Activated naive CD8-positive, alpha-beta T cell treated with anti-CD3 and anti-CD28 coated beads, Interleukin-2, amount 50 U/mL, for 24 hours (primary cell): ENCODE results near the gene GLIS1.
A peak's percentile ranks its signal among the peaks of the same experiment; 100 is the strongest.

ENCODE experiments used
- ATAC-seq: fragments of 150-1000 bp; cut with Tn5 transposase; one replicate; pipeline ENCODE4 v1.10.0; 2021
- DNase-seq: peaks from one replicate; pipeline ENCODE4 v3.0.0; 2021
- H3K27ac Mint-ChIP-seq: one replicate; pipeline ENCODE4 v1.8.0; 2021; ENCODE audit warnings: mild to moderate bottlenecking, mixed read lengths
- H3K27me3 Mint-ChIP-seq: one replicate; pipeline ENCODE4 v1.8.0; 2021; ENCODE audit warnings: mixed read lengths
- H3K36me3 Mint-ChIP-seq: one replicate; pipeline ENCODE4 v1.8.0; 2021; ENCODE audit warnings: low read depth, mixed read lengths
- H3K4me1 Mint-ChIP-seq: one replicate; pipeline ENCODE4 v1.8.0; 2021; ENCODE audit warnings: mixed read lengths
- H3K4me3 Mint-ChIP-seq: one replicate; pipeline ENCODE4 v1.8.0; 2021; ENCODE audit warnings: mild to moderate bottlenecking, moderate library complexity, mixed read lengths
- H3K9me3 Mint-ChIP-seq: one replicate; pipeline ENCODE4 v1.8.0; 2021; ENCODE audit warnings: mixed read lengths

The GLIS1 gene

DNA sequence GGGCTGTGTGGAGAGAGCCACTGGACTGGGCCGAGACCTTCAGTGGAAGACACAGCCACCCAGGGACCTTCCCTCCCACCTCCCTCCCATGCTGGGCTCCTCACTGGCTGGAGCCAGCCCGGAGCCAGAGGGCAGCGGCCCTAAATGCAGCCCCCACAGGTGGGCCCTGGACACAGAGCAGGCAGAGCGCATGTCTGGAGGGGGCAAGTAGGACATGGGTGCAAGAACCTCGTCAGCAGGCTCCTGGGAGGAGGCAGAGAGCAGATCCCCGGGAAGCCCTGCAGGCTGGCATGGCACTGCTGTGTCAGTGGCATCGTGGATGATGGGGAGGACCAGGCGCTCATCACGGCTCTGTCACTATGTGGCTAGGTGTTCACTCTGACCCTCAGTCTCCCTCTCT lies 234.1 kb downstream of the GLIS1 start:
- DNase-seq (no peak), ATAC-seq (no peak)
- Mint-ChIP-seq H3K4me1 (no peaks in the 10 kb centered on the region), H3K4me3 (no peak overlapping the region), H3K27me3 (no peaks in the 10 kb centered on the region), H3K27ac (no peak overlapping the region), H3K9me3 (no peaks in the 10 kb centered on the region), H3K36me3 (no peaks in the 10 kb centered on the region)

DNA sequence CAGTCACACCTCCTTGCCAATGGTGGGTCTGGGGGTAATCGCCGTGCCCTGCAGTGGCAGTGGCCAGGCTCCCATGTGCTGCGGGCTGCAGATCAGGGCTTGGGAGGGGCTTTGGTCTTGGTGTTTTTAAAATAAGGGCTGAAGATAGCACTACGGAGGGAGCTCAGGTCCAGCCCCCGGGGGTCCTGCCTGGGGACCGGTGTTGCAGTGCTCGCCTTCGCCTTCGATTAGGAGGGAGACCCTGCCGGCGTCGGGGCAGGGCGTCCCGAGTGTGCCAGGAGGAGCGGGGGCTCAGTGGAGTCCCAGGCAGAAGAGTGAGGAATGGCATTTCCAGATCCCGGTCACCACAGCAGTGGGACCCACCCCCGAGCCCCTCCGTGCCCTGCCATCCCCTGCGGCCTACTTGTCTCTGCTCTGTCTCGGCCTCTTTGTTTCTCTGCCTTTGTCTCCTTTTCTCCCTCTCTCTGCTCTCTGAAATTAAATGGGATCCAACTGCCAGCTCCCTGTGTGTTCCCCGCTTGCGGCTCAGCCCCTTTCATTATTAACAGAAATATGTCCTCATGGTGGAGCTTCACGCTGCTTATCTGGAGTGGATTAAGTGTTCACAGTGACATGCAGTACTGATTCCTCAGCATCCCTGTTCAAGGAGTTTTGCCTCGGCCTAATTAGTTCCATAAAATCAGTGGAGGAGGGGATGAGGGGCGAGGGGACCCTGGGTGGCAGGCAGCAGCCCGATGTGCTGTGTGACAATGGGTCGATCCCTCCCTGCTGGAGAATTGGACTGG lies 235.3 kb downstream of the GLIS1 start:
- H3K4me1 Mint-ChIP-seq = peaks cover 2% of the 10 kb centered on the region

DNA sequence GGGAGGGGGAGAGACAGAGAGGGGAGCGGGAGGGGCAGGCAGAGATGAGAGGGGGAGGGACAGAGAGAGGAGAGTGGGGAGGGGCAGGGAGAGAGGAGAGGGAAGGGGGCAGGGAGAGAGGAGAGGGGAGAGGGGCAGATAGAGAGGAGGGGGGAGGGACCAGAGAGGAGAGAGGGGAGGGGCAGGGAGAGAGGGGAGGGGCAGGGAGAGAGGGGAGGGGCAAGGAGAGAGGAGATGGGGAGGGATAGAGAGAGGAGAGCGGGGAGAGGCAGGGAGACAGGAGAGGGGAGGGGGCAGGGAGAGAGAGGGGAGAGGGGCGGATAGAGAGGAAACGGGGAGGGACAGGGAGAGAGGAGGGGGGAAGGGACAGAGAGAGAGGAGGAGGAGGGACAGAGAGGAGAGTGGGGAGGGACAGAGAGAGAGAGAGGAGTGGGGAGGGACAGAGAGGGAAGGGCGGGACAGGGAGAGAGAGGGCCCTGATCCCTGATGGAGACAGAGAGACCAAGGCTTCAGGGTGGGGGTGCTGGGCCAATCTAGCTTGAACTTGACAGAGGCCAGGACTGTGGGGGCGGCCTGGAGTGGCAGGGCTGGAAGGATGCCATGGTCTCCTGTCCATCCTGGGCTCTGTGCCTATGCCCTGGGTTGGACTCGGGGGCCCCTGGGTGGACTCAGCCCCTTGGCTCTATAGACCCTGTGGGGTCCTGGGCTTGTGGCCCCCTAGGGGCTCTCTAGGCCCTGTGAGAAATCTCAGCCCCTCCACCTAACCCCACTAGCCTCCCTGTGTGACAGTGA lies 236.1 kb downstream of the GLIS1 start:
- H3K9me3 Mint-ChIP-seq = no peaks in the 10 kb centered on the region

More for the DNA sequence above, 235.3 kb downstream of the GLIS1 start:
- H3K27ac Mint-ChIP-seq = no peak overlapping the region
- H3K9me3 Mint-ChIP-seq = no peaks in the 10 kb centered on the region
- no peaks in the 10 kb centered on the region for H3K36me3 Mint-ChIP-seq
- no peaks in the 10 kb centered on the region for H3K27me3 Mint-ChIP-seq
- no peak overlapping the region for H3K4me3 Mint-ChIP-seq
- DNase-seq = no peak
- ATAC-seq = no peak

DNA sequence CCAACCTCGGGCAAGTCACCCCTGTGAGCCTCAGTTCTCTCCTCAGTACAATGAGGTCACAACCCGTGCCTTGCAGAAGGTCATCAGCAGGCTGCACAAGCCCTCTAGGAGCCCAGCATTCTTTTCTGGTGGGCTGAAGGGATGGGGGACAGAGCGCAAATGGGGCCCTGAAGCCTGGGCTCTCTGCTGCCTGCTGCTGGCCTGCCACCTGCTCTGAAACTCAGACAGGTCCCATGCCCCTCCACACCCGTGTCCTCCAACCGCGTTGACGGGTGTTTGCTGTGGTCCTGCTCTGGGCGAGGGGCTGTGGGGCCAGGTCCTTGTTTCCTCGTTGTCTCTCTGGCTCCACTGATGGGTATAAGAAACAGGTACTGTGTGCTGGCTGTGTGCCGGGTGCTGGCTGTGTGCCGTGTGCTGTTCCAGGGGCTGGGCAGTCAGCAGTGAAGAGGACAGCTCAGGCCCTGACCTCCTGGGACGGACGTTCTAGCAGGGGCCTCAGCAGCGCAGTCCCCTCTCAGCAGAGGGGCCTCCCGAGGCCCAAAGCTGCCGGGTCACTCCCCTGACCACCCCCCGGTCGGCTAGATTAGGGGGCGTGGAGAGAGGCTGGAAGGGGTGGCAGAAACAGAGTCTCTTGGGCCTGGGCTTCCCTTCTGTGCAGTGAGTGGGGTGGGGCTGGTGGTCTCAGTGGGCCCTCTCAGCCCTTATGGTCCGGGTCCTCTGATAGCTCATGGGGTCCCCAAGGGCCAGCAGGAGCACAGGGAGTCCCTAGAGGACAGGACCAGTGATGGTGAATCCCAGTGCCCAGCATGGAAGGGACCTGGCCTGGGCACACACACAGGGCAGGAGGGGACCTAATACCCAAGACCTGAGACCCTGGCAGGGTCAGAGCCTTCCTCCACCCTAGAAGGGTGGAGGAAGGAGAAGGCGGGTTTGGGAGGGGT lies 237.6 kb downstream of the GLIS1 start:
- Mint-ChIP-seq H3K9me3 (no peaks in the 10 kb centered on the region), H3K36me3 (no peaks in the 10 kb centered on the region), H3K27me3 (no peaks in the 10 kb centered on the region), H3K27ac (no peak overlapping the region), H3K4me1 (peaks cover 2% of the 10 kb centered on the region), H3K4me3 (no peak overlapping the region)
- ATAC-seq = no peak
- no peak for DNase-seq

More for the DNA sequence above, 236.1 kb downstream of the GLIS1 start:
- Mint-ChIP-seq H3K27me3 (no peaks in the 10 kb centered on the region), H3K4me1 (peaks cover 2% of the 10 kb centered on the region), H3K36me3 (no peaks in the 10 kb centered on the region), H3K27ac (no peak overlapping the region), H3K4me3 (no peak overlapping the region)
- ATAC-seq (no peak), DNase-seq (no peak)

DNA sequence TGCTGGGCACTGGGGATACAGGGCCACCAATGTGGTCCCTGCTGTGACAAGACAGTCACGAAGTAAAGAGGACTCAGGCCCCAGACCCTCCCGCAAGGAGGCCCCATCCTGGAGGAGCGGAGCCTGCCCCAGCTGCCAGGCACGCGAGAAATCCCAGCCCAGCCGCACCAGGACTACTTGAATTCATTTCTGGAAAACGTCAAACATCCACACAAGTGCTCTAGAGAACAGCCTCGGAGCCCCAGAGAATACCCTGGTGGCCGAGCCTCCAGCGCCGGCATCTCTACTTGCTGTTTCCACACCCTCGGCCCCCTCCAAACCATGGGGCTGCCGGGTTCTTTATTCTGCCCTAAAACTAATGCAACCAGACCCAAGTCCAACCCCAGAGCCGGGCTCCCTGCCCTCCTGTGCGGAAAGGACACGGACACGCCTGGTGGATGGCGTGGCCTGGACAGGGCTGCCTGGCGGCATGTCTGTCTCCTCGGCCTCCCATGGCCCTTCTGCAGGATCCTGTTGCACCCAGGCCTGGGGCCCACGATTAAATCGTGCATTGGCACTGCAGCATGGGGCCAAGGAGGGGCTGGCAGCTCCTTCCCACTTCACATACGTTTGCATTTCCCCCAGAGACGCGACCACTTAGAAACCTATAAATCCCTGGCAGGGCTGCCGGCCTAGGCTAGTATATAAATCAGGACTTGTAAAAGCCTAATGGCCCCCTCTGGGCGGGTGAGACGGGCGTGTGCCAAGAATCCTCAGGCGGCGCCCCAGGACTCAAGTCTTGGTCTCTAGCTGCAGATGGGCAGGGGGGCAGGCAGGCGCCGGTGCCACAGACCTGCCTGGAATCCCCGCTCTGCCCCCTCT lies 238.5 kb downstream of the GLIS1 start:
- Mint-ChIP-seq H3K4me3 (no peak overlapping the region), H3K36me3 (no peaks in the 10 kb centered on the region), H3K27ac (no peak overlapping the region), H3K4me1 (peaks cover 2% of the 10 kb centered on the region), H3K9me3 (no peaks in the 10 kb centered on the region), H3K27me3 (no peaks in the 10 kb centered on the region)
- no peak for DNase-seq
- no peak for ATAC-seq

DNA sequence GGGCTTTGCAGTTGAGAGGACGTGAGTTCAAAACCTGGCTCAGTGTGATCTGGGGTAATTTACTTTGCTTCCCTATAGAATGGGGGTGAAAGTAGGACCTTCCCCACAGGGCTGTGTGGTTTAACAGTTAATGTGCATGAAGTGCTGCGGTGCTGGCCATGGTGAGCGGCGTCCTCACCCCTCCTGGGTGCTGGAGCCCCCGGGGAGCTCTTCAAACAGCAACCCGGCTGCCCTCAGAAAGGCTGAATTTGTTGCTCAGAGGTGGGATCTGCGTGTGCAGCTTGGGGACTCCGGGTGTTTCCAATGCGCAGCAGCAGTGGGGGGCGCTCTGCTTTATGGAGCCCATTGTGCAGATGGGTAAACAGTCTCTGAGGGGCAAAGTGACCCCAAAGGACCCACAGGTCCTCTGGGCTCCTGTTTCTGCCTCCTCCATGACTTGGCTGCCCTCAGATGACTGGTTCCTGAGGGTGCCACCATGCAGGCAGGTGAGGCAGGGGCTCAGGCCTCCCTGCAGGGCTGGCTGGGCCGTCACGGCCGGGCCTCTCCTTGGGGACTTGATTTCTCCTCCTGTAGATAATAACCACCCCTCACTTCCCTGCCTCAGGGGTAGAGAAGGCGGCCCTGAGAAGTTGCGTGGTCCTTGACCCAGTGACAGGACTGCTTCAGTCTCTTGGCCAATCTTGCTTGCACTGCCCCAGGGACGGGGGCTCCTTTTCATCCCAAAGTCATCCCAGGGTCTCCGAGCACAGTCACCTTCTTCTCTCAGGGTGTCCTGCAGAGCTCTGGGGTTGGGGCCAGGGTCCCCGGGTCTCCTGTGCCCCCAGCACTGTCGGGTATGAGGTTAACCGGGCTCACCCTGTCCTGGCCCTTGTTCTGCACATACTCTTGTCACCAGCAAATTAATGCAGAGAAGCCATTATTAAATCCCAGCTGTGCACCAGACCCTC lies 239.4 kb downstream of the GLIS1 start:
- ATAC-seq (no peak), DNase-seq (no peak)
- Mint-ChIP-seq H3K4me1 (peaks cover 2% of the 10 kb centered on the region), H3K27me3 (peaks cover 1% of the 10 kb centered on the region), H3K4me3 (no peak overlapping the region), H3K36me3 (no peaks in the 10 kb centered on the region), H3K9me3 (no peaks in the 10 kb centered on the region), H3K27ac (no peak overlapping the region)

DNA sequence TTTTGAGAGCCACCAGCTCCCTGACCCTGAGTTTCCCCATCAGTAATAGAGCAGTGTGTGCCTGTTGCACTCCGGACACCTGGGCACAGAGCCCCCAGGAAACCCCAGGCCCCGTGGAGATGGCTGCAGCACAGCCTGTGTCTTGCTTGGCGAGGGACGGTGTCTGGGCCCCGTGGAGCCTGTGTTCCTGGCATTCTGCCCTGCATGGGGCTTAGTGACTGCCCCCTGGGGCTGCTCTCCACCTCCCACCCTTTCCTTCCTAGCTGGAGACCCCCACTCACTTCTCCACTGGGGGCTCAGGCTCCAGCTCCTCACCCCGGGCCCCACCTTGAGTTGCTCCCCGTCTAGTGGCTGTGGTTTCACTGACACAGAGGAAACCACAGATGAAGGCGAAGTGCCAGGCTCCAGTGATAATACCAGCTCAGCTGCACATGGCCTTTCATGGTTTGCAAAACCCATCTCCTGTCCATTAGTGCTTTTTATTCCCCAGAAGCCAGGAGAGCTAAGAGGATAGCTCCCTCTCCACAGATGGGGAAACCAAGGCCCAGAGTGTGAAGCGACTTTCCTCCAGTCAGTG lies 240.3 kb downstream of the GLIS1 start:
- Mint-ChIP-seq H3K9me3 (no peaks in the 10 kb centered on the region), H3K27ac (no peak overlapping the region), H3K36me3 (no peaks in the 10 kb centered on the region), H3K4me1 (peaks cover 2% of the 10 kb centered on the region), H3K4me3 (no peak overlapping the region), H3K27me3 (peaks cover 1% of the 10 kb centered on the region)
- ATAC-seq = no peak
- no peak for DNase-seq

DNA sequence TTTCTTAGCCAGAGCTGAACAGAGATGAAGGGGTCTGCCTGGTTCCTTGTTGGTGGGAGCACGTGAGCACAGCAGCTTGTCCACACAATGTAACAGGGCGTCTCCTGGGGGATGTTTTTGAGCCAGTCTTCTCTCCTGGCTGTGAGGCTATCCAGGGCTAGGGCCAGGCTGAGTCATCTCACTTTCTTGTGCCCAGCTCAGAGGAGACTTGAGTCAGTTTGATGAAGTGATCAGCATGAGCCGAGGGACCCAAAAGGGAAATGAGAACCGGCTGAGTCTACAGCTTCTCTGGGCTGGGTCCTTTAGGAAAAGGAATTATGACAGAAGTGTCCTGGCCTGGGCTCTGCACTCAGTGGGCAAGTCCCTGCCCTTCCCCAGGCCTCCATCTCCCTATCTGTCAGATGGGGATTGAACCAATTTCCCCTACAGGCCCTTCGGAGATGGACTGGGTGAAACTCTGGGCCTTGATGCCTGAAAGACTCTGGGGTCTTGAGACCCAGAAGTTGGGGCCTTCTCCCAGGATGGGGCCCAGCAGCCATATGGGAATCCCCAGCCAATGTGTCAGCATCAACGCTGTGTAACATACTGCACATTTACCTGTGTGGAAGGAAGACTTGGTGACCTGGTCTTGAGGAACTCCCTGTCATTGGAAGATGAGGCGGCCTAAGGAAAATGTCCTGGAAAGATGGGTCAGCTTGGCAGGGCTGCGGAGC lies 243.2 kb downstream of the GLIS1 start:
- peaks cover 2% of the 10 kb centered on the region for H3K4me1 Mint-ChIP-seq
- H3K9me3 Mint-ChIP-seq = no peaks in the 10 kb centered on the region
- ATAC-seq = no peak
- no peak for DNase-seq
- no peaks in the 10 kb centered on the region for H3K36me3 Mint-ChIP-seq
- H3K27ac Mint-ChIP-seq = no peak overlapping the region
- no peak overlapping the region for H3K4me3 Mint-ChIP-seq
- H3K27me3 Mint-ChIP-seq = peaks cover 3% of the 10 kb centered on the region

DNA sequence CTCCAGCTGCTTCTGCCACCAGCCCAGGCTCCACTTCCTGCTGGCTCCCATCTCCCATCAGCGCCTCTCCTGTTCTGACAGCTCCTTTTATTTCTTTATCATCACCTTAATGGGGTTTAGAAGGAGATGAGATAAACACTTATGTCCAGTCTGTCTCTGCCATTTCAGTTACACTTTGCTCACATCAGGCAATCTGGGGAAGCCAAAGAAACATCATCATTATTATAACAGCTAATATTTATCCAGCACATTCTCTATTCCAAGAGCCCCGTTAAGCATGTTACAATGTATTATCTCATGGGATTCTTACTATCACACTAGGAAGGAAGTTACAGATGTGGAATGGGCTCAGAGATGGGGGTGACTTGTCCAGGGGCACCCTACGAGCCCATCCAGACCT lies 248.6 kb downstream of the GLIS1 start:
- H3K4me1 Mint-ChIP-seq = no peaks in the 10 kb centered on the region
- H3K27me3 Mint-ChIP-seq = peaks cover 14% of the 10 kb centered on the region
- no peak overlapping the region for H3K27ac Mint-ChIP-seq
- DNase-seq = no peak
- no peaks in the 10 kb centered on the region for H3K36me3 Mint-ChIP-seq
- no peaks in the 10 kb centered on the region for H3K9me3 Mint-ChIP-seq
- H3K4me3 Mint-ChIP-seq = no peak overlapping the region
- no peak for ATAC-seq

DNA sequence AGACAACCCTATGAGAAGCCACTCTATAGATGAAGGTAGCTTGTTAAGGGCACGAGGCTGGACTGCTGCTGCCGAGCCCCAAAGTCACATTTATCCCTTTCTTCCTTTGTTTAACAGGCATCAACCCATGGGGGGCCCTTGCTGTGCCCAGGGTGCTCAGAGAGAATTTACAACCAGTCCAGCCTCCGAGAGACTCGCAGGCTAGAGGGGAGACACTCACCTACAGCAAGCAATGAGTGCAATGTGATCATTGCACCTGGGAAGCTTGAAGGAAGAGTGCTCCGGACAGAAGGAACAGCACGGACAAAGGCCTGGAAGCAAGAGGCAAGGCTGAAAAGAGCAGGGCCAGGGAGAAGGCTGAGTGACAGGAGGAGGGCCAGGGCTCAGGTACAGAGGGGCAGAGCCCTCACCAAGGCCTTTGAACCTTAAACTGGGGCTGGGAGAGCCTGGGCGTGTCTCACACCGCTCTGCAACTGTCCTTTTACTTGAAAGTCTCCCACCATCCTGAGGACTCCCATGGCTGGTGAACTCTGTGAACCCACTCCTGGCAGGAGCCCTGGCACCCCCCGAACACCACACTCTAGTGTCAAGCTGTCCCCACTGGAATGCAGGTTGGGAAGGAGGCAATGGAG lies 252.5 kb downstream of the GLIS1 start:
- H3K27me3 Mint-ChIP-seq = peaks cover 18% of the 10 kb centered on the region
- no peaks in the 10 kb centered on the region for H3K36me3 Mint-ChIP-seq
- no peak for DNase-seq
- no peak overlapping the region for H3K4me3 Mint-ChIP-seq
- H3K27ac Mint-ChIP-seq = no peak overlapping the region
- no peak for ATAC-seq
- no peaks in the 10 kb centered on the region for H3K9me3 Mint-ChIP-seq
- no peaks in the 10 kb centered on the region for H3K4me1 Mint-ChIP-seq

DNA sequence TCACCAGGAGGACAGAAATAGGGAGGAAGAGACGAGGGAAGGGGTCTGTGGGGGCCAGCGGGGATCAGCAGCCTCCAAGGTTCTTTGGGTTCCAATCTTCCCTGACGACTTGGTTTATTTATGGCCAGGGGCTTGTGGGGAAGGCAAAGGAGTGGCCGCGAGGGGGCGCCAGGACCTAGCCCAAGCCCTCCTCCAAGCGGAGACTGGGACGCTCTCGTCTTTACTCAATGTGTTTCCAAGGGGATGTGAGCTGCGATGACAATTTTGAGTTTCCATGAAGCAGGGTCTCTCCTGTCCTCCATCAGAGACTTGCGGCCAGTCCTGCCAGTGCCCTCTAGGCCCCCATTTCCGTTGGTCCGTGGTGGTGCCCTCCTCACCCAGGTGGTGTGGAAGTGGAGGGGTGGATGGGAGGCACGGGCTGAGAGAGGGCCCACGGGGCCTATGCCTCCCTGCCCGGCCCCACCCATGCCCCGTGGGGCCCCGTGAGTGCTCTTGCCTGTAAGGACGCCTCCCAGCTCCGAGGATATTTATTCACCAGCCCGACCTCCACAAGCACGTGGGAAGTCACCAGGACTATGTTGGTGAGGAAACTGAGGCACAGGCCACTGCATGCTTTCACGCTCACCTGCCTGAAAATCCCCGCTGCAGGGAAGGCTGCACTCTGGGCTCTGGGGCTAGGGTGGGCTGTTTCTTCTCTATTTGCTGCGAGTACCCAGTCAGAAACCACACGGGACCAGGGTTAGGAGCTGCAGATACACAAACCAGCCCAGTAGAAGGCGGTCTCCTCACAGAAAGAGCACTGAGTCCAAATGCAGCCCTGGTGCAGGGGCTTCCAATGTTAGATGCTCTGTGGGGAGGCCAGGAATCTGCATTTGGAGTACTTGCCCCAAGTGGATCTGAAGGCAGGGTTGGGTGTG lies 253.2 kb downstream of the GLIS1 start:
- H3K4me1 Mint-ChIP-seq = no peaks in the 10 kb centered on the region
- DNase-seq (peak; percentile 80), ATAC-seq (peak; percentile 69)
- H3K27me3 Mint-ChIP-seq = peaks cover 17% of the 10 kb centered on the region
- no peaks in the 10 kb centered on the region for H3K9me3 Mint-ChIP-seq
- no peak overlapping the region for H3K27ac Mint-ChIP-seq
- H3K4me3 Mint-ChIP-seq = no peak overlapping the region
- H3K36me3 Mint-ChIP-seq = no peaks in the 10 kb centered on the region
